ENCODE measurements around the gene MSMO1.

DNA sequence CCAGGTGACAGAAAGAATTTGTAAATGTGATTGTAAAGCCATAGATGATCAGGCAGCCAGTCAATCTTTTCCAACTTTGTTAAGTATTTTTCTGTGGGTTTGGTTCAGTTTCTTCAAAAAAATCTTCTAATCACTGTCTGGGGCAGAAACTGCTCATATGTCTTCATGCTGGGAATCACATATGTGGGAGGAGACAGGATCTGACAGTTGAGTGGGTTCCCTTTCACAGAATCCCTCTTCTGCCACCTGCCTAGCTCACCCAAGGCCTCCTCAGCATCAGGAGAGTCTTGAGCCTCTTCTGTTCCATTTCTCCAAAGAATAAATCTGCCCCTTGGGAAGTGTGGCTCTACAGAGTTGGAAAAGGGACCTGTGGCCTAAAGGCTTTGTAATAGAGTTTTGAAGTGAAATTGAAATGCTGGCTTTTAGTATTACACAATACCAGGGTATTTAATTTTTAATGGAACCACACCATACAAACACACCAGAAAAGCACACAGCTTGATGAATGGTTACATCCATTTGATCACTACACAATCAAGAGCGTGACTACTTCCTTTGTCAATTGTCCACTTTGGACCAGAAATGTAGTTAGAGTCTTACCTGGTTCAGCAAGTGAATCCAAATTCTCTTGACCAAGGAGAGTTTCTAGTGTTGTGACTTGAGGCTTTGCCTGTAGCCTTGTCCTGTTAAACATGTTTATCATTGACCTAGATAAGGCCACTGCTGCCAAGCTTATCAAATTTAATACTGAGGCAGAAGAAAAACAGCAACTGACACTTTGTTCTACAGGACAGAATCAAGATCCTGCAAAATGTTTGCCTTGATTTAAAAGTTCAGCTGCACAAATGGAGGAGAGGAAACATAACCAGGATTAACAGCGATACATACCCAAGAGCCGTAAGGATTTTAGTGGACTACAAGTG lies 20.4 kb downstream of the MSMO1 start:
- TF ChIP-seq CTCF (IDR thresholded peaks at IDR 0.05) (no peak), POLR2A (IDR thresholded peaks at IDR 0.05; ENCODE audit: low read depth) (no peak)

Data from esophagus muscularis mucosa (tissue), 3 donors.